ENCODE results near the gene SOBP.

SOBP gene

GRCh38 chr6:107656883-107657282 lies 167.0 kb downstream of the SOBP start:
- DNase-seq (ENCODE audit: low read depth in 1 of 2, low spot score in 1 of 2), result no peak

- DNase-seq (ENCODE audit: low read depth in 1 of 2, low spot score in 1 of 2), result no peak
Observed at GRCh38 chr6:107657373-107657754, 167.4 kb downstream of the SOBP start.

GRCh38 chr6:107657755-107658461 lies 168.0 kb downstream of the SOBP start:
- DNase-seq (ENCODE audit: low read depth in 1 of 2, low spot score in 1 of 2), result no peak

- DNase-seq (ENCODE audit: low read depth in 1 of 2, low spot score in 1 of 2), result no peak
Observed at GRCh38 chr6:107658920-107659865, 169.3 kb downstream of the SOBP start.

- no peak for DNase-seq (ENCODE audit: low read depth in 1 of 2, low spot score in 1 of 2)
Observed at GRCh38 chr6:107660839-107661238, 170.9 kb downstream of the SOBP start.

DNA sequence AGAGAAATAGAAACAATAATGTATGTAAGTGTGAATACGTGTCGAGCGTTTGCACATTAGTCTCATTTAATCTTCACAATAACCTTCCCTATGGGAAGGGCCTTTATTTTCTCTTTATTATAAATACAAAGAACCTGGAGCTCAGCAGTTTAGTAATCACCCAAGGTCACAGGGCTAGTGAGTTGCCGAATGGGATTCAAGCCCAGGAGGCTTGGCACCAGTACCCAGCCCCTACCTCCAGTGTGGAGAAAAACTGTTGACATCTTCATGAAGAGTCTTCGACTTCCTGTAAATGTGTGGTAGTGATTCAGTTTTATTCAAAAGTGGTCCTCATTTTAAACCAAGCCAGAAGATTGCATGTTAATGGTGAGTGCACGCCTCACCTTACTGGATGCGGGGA lies 171.4 kb downstream of the SOBP start:
- DNase-seq (ENCODE audit: low read depth in 1 of 2, low spot score in 1 of 2), result no peak

DNA sequence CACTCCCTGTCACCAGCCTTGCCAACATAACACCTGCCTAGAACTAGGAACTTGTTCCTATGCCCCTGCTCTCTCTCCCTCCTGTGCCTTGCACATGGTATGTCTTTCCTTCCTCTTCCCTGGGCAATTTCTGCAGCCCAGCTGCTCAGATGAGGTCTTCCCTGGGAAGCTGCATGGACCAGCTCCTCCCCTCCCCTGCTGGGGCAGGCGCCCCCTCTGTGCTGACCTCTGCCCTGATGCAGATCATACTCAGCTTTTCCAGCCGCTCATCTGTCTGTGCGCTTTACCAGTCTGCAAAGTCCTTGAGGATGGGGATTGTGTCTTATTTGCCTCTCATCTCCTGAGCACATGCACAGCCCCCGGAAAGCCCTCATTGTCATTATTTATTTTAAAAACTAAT lies 172.4 kb downstream of the SOBP start:
- DNase-seq (ENCODE audit: low read depth in 1 of 2, low spot score in 1 of 2), result no peak

- DNase-seq (ENCODE audit: low read depth in 1 of 2, low spot score in 1 of 2), result no peak
Observed at GRCh38 chr6:107663308-107663707, 173.4 kb downstream of the SOBP start.

- no peak for DNase-seq (ENCODE audit: low read depth in 1 of 2, low spot score in 1 of 2)
Observed at GRCh38 chr6:107665382-107665781, 175.5 kb downstream of the SOBP start.

GRCh38 chr6:107666084-107666980 lies 176.4 kb downstream of the SOBP start:
- DNase-seq (ENCODE audit: low read depth in 1 of 2, low spot score in 1 of 2), result no peak

GRCh38 chr6:107666981-107667601 lies 177.2 kb downstream of the SOBP start:
- DNase-seq (ENCODE audit: low read depth in 1 of 2, low spot score in 1 of 2), result no peak

DNA sequence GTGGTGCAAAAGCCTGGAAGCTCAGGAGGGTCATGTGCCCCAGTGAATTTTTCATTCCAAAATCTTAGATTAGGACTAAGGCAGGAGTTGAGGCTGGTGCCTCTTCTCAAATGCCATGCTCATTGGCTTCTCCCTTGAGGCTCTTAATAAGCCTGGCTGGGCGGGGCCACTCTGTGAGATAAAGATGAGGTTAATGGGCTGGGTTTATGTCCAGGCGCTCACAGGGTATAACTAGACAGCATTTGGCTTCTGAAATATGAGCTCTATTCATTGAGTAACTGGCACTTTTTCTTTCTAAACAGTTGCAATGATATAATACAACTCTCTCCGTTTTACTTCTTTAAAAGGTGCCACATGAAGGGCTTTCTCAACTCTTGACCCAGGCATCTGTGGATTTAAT lies 177.9 kb downstream of the SOBP start:
- DNase-seq (ENCODE audit: low read depth in 1 of 2, low spot score in 1 of 2), result no peak

GRCh38 chr6:107668743-107669474 lies 179.0 kb downstream of the SOBP start:
- no peak for DNase-seq (ENCODE audit: low read depth in 1 of 2, low spot score in 1 of 2)

DNA sequence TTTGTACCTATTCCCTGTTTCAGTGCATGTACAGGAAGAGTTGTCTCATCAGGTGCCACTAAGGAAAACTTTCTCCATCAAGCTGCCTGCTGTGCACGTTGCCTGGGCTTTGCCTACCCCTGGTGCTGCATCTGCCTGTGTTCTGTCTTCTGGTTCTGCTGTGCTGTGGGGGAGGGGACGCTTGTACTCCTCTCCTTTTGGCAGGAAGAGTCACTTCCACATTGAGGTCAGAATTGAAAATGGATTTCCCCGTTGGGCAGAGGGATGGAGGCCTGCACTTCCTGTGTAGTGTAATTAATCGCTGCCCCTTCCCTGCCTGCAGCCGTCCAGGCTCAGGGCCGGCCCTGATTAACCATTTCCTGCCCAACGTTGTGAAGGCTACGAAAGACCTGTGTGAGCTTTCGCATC lies 180.9 kb downstream of the SOBP start:
- DNase-seq (ENCODE audit: low read depth in 1 of 2, low spot score in 1 of 2), result no peak

GRCh38 chr6:107673076-107673494 lies 183.2 kb downstream of the SOBP start:
- no peak for DNase-seq (ENCODE audit: low read depth in 1 of 2, low spot score in 1 of 2)

GRCh38 chr6:107674995-107675738 lies 185.2 kb downstream of the SOBP start:
- DNase-seq (ENCODE audit: low read depth in 1 of 2, low spot score in 1 of 2), result peak; percentile 70 to 81

DNA sequence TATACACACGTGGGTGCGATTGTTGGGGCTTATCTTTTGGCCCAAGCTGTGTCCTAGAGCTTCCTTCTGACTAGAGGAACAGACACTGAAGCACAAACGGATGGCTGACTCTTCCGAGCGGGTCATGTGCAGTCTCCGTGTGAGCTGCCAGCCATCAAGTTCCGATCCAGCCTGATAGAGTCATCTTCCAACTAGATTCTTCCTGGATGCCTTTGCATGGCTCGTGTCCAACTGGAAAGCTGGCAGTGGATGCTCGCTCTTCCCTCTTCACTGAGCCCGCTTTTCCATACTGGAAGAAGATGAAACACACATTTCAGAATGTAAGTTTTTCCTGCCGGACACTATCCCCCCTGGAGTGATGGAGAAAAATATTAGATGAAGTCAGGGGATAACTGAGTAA lies 186.1 kb downstream of the SOBP start:
- no peak for DNase-seq (ENCODE audit: low read depth in 1 of 2, low spot score in 1 of 2)

GRCh38 chr6:107677399-107677798 lies 187.5 kb downstream of the SOBP start:
- DNase-seq (ENCODE audit: low read depth in 1 of 2, low spot score in 1 of 2), result no peak

- no peak for DNase-seq (ENCODE audit: low read depth in 1 of 2, low spot score in 1 of 2)
Observed at GRCh38 chr6:107679457-107679856, 189.5 kb downstream of the SOBP start.
